Measurements from ENCODE around the gene GAS2L1.

DNA sequence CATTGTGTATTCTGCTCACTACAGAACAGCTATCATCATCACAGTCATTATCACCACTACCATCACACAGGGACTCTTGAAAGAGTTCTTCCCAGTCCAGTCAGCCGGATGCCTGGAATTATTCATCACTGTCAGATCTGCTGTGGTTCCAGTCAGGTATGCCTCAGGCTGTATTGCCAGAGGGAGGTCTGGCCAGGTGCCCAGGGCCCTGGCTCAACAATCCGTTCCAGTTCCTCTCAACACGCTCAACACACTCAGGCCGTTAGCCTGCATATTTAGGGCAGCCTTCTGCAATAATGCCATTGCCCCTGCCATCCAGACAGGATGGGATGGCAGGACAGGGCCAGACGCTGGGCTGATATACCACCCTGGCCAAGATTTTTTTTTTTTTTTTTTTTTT is 37.7 kb downstream of the GAS2L1 start:
- TF ChIP-seq POLR2A (IDR thresholded peaks at IDR 0.05; ENCODE audit: low read depth, low read length) (no peak), POLR2AphosphoS5 (IDR thresholded peaks at IDR 0.05; ENCODE audit: insufficient read depth, low read depth, low read length) (no peak), MAX (IDR thresholded peaks at IDR 0.05; ENCODE audit: insufficient read depth, insufficient read length) (no peak), FOS (IDR thresholded peaks at IDR 0.05; ENCODE audit: borderline replicate concordance, insufficient read depth, low read length) (no peak), EZH2 (IDR thresholded peaks at IDR 0.05; ENCODE audit: borderline replicate concordance, low read depth, low read length, severe bottlenecking) (no peak), MYC (IDR thresholded peaks at IDR 0.05; ENCODE audit: low read depth, low read length) (no peak)
- TF ChIP-seq, protein P1, sequence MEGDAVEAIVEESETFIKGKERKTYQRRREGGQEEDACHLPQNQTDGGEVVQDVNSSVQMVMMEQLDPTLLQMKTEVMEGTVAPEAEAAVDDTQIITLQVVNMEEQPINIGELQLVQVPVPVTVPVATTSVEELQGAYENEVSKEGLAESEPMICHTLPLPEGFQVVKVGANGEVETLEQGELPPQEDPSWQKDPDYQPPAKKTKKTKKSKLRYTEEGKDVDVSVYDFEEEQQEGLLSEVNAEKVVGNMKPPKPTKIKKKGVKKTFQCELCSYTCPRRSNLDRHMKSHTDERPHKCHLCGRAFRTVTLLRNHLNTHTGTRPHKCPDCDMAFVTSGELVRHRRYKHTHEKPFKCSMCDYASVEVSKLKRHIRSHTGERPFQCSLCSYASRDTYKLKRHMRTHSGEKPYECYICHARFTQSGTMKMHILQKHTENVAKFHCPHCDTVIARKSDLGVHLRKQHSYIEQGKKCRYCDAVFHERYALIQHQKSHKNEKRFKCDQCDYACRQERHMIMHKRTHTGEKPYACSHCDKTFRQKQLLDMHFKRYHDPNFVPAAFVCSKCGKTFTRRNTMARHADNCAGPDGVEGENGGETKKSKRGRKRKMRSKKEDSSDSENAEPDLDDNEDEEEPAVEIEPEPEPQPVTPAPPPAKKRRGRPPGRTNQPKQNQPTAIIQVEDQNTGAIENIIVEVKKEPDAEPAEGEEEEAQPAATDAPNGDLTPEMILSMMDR (IDR thresholded peaks at IDR 0.05; ENCODE audit: extremely low read depth in 1 of 2, insufficient read depth in 1 of 2, low read depth in 1 of 2, low read length in 2 of 2): no peak
